Measurements from ENCODE around the gene KBTBD8.

DNA sequence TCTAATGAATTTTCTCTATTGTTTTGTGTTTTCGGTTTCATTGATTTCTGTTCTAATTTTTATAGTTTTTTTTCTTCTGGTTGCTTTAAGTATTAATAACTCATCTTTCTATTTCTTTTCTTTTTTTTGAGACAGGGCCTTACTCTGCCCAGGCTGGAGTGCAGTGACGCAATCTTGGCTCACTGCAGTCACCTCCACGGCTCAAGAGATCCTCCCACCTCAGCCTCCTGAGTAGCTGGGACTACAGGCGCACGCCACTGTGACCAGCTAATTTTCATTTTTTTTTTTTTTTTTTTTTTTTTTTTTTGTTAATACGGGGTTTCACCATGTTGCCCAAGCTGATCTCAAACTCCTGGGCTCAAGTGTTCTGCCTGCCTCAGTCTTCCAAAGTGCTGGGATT lies 14.5 kb downstream of the KBTBD8 start:
- TF ChIP-seq, protein P1, sequence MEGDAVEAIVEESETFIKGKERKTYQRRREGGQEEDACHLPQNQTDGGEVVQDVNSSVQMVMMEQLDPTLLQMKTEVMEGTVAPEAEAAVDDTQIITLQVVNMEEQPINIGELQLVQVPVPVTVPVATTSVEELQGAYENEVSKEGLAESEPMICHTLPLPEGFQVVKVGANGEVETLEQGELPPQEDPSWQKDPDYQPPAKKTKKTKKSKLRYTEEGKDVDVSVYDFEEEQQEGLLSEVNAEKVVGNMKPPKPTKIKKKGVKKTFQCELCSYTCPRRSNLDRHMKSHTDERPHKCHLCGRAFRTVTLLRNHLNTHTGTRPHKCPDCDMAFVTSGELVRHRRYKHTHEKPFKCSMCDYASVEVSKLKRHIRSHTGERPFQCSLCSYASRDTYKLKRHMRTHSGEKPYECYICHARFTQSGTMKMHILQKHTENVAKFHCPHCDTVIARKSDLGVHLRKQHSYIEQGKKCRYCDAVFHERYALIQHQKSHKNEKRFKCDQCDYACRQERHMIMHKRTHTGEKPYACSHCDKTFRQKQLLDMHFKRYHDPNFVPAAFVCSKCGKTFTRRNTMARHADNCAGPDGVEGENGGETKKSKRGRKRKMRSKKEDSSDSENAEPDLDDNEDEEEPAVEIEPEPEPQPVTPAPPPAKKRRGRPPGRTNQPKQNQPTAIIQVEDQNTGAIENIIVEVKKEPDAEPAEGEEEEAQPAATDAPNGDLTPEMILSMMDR (IDR thresholded peaks at IDR 0.05; ENCODE audit: insufficient read depth, low read depth, low read length) = no peak
- no peak for TF ChIP-seq EZH2 (IDR thresholded peaks at IDR 0.05; ENCODE audit: insufficient read depth, low read length)
